Skeletal muscle satellite cell (primary cell): Measurements from ENCODE around the gene GPR18.

Experiments used
- H3K27me3 ChIP-seq: 2 replicates; pipeline ENCODE4 v1.7.0; 2013; ENCODE audit warnings: low read length; ENCODE audit not compliant: control insufficient read depth, insufficient read depth
- H3K36me3 ChIP-seq: 2 replicates; pipeline ENCODE4 v1.7.0; 2013; ENCODE audit warnings: mild to moderate bottlenecking, control low read depth, low read length; ENCODE audit not compliant: insufficient read depth
- H3K4me1 ChIP-seq: 2 replicates; pipeline ENCODE4 v1.7.0; 2013; ENCODE audit warnings: low read length; ENCODE audit not compliant: control insufficient read depth, insufficient read depth
- H3K4me2 ChIP-seq: 2 replicates; pipeline ENCODE4 v1.7.0; 2013; ENCODE audit warnings: mild to moderate bottlenecking, low read length
- H3K4me3 ChIP-seq: 2 replicates; pipeline ENCODE4 v1.7.0; 2013; ENCODE audit warnings: low read length
- H3K9ac ChIP-seq: 2 replicates; pipeline ENCODE4 v1.7.0; 2013; ENCODE audit warnings: mild to moderate bottlenecking, low read depth, low read length, moderate library complexity
- H3K9me3 ChIP-seq: replicated peaks from 2 replicates; pipeline ENCODE4 v1.7.0; 2013; ENCODE audit warnings: mild to moderate bottlenecking, control low read depth, low read length

GPR18 gene

DNA sequence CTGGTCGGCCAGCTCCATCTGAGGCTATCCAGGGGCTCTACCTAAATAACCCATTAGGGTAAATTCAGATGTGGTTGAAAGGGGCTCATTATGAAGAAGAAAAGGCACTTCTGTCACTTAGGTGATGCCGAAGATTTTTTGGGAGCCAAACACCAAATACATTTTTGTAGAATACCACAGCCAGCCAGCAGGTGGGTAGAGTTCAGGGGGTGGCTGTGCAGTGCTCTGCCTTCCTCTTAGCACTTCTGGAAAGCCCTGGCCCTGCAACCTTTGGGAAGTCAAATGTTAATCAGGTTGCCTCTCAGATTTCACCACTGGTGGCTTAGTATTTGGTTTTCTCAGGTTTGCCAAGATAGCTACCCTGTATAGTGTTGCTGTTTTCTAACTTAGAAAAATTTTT, 18.5 kb upstream of the GPR18 start:
- no peaks in the 10 kb centered on the region for H3K36me3 ChIP-seq
- no peak overlapping the region for H3K4me2 ChIP-seq
- H3K27me3 ChIP-seq = no peaks in the 10 kb centered on the region
- no peak overlapping the region for H3K4me3 ChIP-seq
- H3K4me1 ChIP-seq = peaks cover 3% of the 10 kb centered on the region
- no peaks in the 10 kb centered on the region for H3K9me3 ChIP-seq
- no peak overlapping the region for H3K9ac ChIP-seq

DNA sequence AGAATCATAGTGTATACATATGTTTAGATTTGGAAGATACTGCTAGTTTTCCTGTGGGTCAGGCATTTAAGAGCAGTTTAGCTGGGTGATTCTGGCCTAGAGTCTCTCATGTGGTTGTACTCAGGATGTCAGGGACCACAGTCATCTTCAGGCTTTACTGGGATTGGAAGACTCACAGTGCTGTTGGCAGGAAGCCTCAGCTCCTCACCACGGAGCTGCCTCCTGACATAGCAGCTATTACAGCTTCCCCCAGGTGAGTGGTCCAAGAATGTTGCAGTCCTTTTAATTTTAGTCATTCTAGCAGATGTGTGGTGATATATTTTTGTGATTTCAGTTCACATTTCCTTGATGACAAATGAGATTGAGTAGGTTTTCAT, 16.9 kb upstream of the GPR18 start:
- Histone ChIP-seq H3K36me3 (no peaks in the 10 kb centered on the region), H3K4me1 (peaks cover 3% of the 10 kb centered on the region), H3K4me2 (no peak overlapping the region), H3K9me3 (no peaks in the 10 kb centered on the region), H3K9ac (no peak overlapping the region), H3K4me3 (no peak overlapping the region), H3K27me3 (no peaks in the 10 kb centered on the region)

DNA sequence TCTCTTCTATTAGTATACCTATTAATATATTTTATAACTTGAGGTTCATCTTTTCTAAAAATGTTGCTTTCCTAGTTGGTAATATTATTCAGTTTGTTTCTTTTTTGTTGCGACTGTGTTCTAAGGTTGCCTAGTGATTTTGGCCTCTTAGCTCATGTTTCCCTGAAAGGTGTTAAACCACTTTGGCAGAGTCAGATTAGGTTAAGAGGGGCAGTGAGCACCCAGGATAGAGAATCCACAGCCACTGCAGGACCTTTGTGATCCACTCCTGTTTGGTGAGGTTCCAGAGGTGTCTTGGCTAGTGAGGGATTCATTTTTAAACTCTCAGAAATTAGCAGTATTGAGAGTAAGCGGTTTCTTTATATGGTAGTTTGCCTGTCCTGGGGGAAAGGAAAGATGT, 14.9 kb upstream of the GPR18 start:
- Histone ChIP-seq H3K27me3 (no peaks in the 10 kb centered on the region), H3K9me3 (no peaks in the 10 kb centered on the region), H3K4me2 (no peak overlapping the region), H3K4me1 (peaks cover 3% of the 10 kb centered on the region), H3K4me3 (no peak overlapping the region), H3K9ac (no peak overlapping the region), H3K36me3 (no peaks in the 10 kb centered on the region)

DNA sequence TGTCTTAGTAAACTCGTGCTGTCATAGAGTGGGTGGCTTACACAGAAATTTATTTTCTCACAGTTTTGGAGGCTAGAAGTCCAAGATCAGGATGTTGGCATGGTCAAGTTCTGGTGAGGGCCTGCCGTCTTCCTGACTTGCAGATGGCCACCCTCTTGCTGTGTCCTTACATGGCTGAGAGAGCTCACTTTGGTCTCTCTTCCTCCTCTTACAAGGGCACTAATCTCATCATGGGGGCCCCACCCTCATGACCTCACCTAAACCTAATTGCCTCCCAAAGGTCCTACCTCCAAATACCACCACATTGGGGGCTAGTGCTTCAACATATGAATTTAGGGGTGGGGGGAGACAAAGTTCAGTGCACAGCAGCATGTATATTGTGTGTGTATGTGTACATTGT, 14.3 kb upstream of the GPR18 start:
- Histone ChIP-seq H3K27me3 (no peaks in the 10 kb centered on the region), H3K9ac (no peak overlapping the region), H3K36me3 (peaks cover 4% of the 10 kb centered on the region), H3K4me3 (no peak overlapping the region), H3K4me2 (no peak overlapping the region), H3K4me1 (peaks cover 3% of the 10 kb centered on the region), H3K9me3 (no peaks in the 10 kb centered on the region)

DNA sequence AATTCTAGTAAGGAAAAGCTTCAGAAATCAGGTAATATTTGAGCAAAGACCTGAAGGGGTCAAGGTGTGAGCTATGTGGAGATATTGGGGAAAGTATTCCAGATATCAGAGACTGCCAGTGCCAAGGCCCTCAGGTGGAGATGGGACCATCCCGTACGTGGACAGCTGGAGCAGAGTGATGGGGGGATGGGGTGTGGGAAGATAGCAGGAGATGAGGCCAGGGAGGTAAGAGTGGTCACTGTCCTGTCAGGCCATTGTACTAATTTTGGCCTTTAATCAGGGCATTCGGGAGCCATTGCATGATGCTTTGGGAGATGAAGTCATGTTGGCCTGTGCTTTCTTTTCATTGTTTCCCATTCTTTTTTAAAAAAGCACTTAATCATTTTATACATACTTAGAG, 13.1 kb upstream of the GPR18 start:
- H3K9me3 ChIP-seq = no peaks in the 10 kb centered on the region
- H3K36me3 ChIP-seq = peaks cover 4% of the 10 kb centered on the region
- no peak overlapping the region for H3K4me3 ChIP-seq
- H3K4me2 ChIP-seq = no peak overlapping the region
- H3K4me1 ChIP-seq = peaks cover 3% of the 10 kb centered on the region
- H3K27me3 ChIP-seq = no peaks in the 10 kb centered on the region
- no peak overlapping the region for H3K9ac ChIP-seq

DNA sequence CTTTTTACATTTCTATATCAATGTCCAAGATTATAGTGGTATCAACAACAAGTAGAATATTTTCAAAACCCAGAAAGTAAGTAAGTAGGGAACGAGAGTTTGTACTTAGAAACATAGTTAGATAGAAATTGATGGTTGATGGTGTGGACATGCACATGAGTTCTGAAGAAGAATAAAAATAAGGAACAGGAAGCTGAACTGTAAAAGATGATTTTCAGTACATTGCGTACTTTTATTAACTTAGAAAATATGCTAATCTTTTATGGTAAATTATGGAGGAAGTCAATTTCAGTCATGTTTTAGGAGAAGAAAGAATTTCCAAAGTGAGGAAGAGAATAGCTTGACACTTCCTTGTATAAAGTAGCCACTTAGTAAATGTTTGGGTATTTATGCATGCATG, 12.3 kb upstream of the GPR18 start:
- Histone ChIP-seq H3K9ac (no peak overlapping the region), H3K4me1 (peaks cover 3% of the 10 kb centered on the region), H3K4me3 (no peak overlapping the region), H3K4me2 (no peak overlapping the region), H3K36me3 (peaks cover 4% of the 10 kb centered on the region), H3K27me3 (no peaks in the 10 kb centered on the region), H3K9me3 (no peaks in the 10 kb centered on the region)

DNA sequence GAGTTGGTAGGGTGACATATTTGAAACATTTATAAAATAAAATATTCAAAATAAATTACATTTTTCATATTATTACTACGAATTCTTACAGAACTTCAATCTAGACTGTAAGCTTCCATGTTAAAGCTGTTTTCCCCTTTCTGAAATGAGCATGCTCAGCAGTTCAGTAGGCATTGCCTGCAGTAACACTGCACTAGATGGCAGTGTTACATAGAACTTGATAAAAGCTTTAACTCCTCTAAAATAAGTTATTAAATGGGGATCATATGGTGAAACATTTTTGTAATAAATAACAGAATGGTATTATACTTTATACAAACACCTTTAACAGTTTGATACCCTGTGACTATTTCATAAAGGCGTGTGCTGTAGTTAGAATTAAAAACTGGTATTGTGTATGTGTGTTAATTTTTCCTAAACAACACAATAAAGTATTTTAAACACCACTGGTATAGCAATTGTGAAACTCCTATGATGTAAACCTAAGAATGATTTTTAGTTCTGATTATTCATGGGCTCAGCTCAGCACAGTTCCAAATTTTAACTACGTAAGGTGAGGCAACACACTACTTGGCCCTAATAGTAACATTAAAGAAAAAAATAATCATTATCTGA, 11.6 kb upstream of the GPR18 start:
- no peak overlapping the region for H3K9ac ChIP-seq
- no peaks in the 10 kb centered on the region for H3K9me3 ChIP-seq
- no peak overlapping the region for H3K4me2 ChIP-seq
- H3K36me3 ChIP-seq = peaks cover 4% of the 10 kb centered on the region
- H3K27me3 ChIP-seq = no peaks in the 10 kb centered on the region
- no peaks in the 10 kb centered on the region for H3K4me1 ChIP-seq
- H3K4me3 ChIP-seq = no peak overlapping the region

DNA sequence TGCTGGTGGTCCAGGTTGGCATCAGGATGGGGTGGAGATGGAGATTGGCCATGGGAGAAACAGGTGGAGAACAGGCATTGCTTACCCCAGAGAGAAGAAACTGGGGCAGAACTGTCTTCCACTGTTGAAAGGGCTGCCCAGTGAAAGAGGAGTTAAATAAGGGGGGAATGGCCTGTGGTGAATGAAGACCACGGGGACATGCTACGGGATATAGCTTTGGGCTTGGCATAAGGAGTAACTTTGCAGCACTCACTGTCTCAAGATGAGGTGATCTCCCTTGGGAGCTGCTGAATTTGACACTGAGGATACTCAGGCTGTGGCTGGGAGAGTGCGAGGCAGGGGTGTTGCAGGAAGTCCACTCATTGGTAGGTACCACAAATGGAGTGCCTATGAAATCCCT, 10.6 kb upstream of the GPR18 start:
- H3K4me1 ChIP-seq = no peaks in the 10 kb centered on the region
- H3K9ac ChIP-seq = no peak overlapping the region
- no peaks in the 10 kb centered on the region for H3K9me3 ChIP-seq

DNA sequence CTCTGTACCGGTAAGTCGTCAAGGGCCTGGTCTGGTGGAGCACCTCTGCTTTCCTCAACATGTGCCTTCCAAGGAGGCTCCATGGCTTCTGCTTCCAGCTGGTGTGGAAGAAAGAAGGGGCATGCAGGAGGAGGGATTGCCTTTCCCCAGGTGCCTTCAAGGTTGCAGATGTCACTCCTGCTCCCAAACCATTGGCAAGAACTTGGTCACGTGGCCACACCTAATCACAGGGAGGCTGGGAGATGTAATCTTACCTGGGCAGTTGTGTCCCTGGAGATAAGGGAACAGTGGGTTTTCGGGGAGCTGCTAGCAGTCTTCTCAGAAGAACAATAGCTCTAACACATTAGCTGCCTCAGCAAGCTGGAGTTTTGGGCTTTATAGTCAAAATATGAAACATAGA, 9.7 kb upstream of the GPR18 start:
- Histone ChIP-seq H3K4me2 (no peak overlapping the region), H3K27me3 (no peaks in the 10 kb centered on the region), H3K4me1 (no peaks in the 10 kb centered on the region), H3K9ac (no peak overlapping the region), H3K36me3 (peaks cover 4% of the 10 kb centered on the region), H3K9me3 (no peaks in the 10 kb centered on the region), H3K4me3 (no peak overlapping the region)

More for the DNA sequence above, 10.6 kb upstream of the GPR18 start:
- Histone ChIP-seq H3K27me3 (no peaks in the 10 kb centered on the region), H3K4me3 (no peak overlapping the region), H3K36me3 (peaks cover 4% of the 10 kb centered on the region), H3K4me2 (no peak overlapping the region)

DNA sequence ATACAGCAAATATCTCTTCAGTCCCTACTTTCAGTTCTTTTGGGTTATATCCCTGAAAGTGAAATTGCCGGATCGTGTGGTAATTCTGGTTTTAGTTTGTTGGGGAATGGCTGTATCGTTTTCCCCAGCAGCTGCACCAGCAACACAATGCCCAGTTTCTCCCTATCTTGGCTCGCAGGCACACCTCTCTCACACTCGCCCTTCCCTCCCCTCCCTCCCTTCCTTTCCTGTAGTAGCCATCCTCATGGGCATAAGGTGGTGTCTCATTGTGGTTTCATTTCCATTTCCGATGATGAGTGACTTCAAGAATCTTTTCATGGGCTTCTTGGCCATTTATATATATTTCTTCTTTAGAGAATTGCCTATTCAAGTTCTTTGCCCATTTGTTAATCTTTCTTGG, 8.6 kb upstream of the GPR18 start:
- H3K4me3 ChIP-seq = no peak overlapping the region
- no peaks in the 10 kb centered on the region for H3K27me3 ChIP-seq
- H3K4me2 ChIP-seq = no peak overlapping the region
- no peak overlapping the region for H3K9ac ChIP-seq
- peaks cover 4% of the 10 kb centered on the region for H3K36me3 ChIP-seq
- H3K9me3 ChIP-seq = no peaks in the 10 kb centered on the region
- no peaks in the 10 kb centered on the region for H3K4me1 ChIP-seq

DNA sequence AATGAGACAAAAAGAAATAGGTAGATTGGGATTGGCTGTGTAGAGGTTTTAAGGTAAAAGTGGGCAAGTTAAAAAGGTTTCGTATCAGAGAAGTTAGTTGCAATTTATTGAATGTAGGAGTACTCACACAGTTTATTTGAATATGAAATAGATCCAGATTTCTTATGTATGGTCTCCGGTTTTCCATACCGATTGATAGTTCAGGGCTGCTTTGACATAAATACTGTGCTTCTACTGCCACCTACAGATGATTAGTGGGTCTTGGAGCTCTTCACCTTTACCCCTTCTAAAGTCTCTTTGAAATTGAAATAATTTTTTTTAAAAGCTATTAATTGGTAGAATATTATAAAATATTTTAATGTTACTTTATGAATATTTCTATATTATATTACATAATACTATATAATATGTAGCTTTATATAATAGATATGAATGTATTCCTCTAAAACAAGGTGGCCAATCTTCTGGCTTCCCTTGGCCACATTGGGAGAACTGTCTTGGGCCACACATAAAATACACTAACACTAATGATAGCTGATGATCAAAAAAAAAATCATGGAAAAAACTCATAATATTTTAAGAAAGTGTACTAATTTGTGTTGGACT, 7.7 kb upstream of the GPR18 start:
- Histone ChIP-seq H3K9ac (no peak overlapping the region), H3K4me2 (no peak overlapping the region), H3K4me1 (no peaks in the 10 kb centered on the region), H3K9me3 (no peaks in the 10 kb centered on the region), H3K27me3 (no peaks in the 10 kb centered on the region), H3K4me3 (no peak overlapping the region), H3K36me3 (peaks cover 4% of the 10 kb centered on the region)

DNA sequence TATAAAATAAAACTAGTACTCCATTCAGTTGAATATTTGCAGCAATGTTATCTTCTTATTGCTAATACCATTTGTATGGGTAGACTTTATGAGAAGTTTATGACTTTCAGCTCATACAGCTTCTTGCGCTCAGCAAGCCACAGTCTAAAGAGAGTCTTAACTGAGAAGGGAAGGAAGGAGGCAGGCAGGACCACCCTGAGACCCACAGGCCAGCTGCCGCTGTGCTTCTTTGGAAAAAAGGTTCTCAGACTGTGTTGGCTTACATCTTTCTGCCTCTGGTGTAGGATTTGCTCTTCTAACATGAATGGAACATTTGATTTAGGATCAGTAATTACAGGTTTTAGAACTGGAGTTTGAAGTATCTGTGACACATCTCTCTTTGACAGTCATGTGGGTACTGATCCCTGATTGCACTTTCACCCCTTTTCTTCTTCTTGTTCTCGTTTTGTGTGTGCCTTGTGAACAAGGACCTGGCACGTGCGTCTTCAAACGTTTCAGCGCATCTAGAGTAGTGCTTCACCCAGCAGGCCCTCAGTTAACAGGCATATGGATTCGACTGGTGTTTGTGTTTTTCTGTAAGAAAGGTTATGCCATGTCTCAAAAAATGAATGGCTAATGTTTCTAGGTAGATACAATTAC, 7.1 kb upstream of the GPR18 start:
- Histone ChIP-seq H3K4me3 (no peak overlapping the region), H3K36me3 (peaks cover 4% of the 10 kb centered on the region), H3K9ac (no peak overlapping the region), H3K4me1 (no peaks in the 10 kb centered on the region), H3K4me2 (no peak overlapping the region), H3K9me3 (no peaks in the 10 kb centered on the region), H3K27me3 (no peaks in the 10 kb centered on the region)
